RWPE2 (cell line): ENCODE results near the gene VPS35L.

Source experiments
- ATAC-seq: fragments of 200-7000 bp; cut with Tn5 transposase; 3 replicates; pipeline ENCODE4 v1.9.1; 2021; ENCODE audit warnings: low read depth
- DNase-seq: peaks from one replicate; pipeline ENCODE4 v3.0.0-alpha.2; 2020; ENCODE audit warnings: low spot score
- H3K27ac ChIP-seq: fragments of 450-650 bp; 2 replicates; pipeline ENCODE4 v1.5.1; 2017; ENCODE audit warnings: mild to moderate bottlenecking; ENCODE audit not compliant: poor library complexity, severe bottlenecking
- H3K27me3 ChIP-seq: fragments of 250-450 bp; sonication (Bioruptor Pico); 2 replicates; pipeline ENCODE4 v1.5.1; 2021; ENCODE audit warnings: mild to moderate bottlenecking, moderate library complexity; ENCODE audit not compliant: insufficient read depth, poor library complexity, severe bottlenecking
- H3K36me3 ChIP-seq: fragments of 250-450 bp; sonication (Bioruptor Pico); 2 replicates; pipeline ENCODE4 v1.5.1; 2020; ENCODE audit warnings: low read depth, mild to moderate bottlenecking, moderate library complexity
- H3K4me1 ChIP-seq: fragments of 250-450 bp; sonication (Bioruptor Pico); 2 replicates; pipeline ENCODE4 v1.5.1; 2021; ENCODE audit warnings: mild to moderate bottlenecking, moderate library complexity; ENCODE audit not compliant: insufficient read depth, poor library complexity, severe bottlenecking
- H3K4me3 ChIP-seq: fragments of 250-450 bp; sonication (Bioruptor Pico); 2 replicates; pipeline ENCODE4 v1.5.1; 2021; ENCODE audit warnings: mild to moderate bottlenecking, moderate library complexity; ENCODE audit not compliant: severe bottlenecking
- H3K9me3 ChIP-seq: fragments of 250-450 bp; sonication (Bioruptor Pico); 2 replicates; pipeline ENCODE4 v1.5.1; 2021; ENCODE audit warnings: mild to moderate bottlenecking, moderate library complexity; ENCODE audit not compliant: severe bottlenecking
- TF ChIP-seq, protein P1 (sequence below): fragments of 450-650 bp; IDR thresholded peaks from one replicate; pipeline ENCODE4 v1.5.1; 2017; ENCODE audit warnings: mild to moderate bottlenecking, moderate library complexity; ENCODE audit not compliant: poor library complexity, severe bottlenecking

The VPS35L gene

DNA sequence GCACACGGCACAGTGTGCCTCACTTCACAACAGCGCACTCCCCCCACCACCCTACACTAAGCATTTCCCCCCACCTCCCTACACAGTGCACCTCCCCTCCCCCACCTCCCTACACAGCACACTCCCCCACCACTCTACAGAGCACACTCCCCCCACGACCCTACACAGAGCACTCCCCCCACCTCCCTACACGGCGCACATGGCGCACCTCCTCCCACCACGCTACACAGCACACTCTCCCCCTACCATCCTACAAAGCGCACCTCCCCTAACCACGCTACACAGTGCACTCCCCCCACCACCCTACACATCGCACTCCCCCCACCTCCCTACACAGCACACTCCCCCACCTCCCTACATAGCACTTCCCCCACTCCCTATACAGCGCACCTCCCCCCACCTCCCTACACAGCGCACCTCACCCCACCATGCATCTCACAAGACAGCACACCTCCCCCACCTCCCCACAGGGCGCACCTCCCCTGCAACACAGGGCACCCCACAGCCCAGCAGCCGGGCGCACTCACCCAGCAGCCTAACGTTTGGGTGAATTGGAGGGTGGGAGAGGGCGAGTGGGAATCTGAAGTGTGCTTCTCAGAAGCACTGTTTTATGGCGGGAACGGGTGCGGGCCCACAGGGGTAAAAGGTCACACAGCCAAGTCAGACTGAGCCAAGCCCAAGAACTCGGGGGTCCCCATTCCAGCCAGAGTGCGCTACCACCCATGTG is 152.2 kb downstream of the VPS35L start:
- DNase-seq: no peak
- Histone ChIP-seq H3K9me3 (no peaks in the 10 kb centered on the region), H3K27ac (no peak overlapping the region), H3K4me3 (no peak overlapping the region), H3K36me3 (peaks cover 63% of the 10 kb centered on the region), H3K27me3 (no peaks in the 10 kb centered on the region), H3K4me1 (no peaks in the 10 kb centered on the region)
- ATAC-seq: no peak
- TF ChIP-seq, protein P1, sequence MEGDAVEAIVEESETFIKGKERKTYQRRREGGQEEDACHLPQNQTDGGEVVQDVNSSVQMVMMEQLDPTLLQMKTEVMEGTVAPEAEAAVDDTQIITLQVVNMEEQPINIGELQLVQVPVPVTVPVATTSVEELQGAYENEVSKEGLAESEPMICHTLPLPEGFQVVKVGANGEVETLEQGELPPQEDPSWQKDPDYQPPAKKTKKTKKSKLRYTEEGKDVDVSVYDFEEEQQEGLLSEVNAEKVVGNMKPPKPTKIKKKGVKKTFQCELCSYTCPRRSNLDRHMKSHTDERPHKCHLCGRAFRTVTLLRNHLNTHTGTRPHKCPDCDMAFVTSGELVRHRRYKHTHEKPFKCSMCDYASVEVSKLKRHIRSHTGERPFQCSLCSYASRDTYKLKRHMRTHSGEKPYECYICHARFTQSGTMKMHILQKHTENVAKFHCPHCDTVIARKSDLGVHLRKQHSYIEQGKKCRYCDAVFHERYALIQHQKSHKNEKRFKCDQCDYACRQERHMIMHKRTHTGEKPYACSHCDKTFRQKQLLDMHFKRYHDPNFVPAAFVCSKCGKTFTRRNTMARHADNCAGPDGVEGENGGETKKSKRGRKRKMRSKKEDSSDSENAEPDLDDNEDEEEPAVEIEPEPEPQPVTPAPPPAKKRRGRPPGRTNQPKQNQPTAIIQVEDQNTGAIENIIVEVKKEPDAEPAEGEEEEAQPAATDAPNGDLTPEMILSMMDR: no peak

GRCh38 chr16:19708296-19709205 is 153.0 kb downstream of the VPS35L start:
- Histone ChIP-seq H3K9me3 (no peaks in the 10 kb centered on the region), H3K27ac (no peak overlapping the region), H3K27me3 (no peaks in the 10 kb centered on the region), H3K4me3 (no peak overlapping the region), H3K36me3 (peaks cover 67% of the 10 kb centered on the region), H3K4me1 (no peaks in the 10 kb centered on the region)
- no peak for DNase-seq
- TF ChIP-seq, protein P1: no peak
- ATAC-seq: no peak

- DNase-seq (no peak), ATAC-seq (no peak)
- Histone ChIP-seq H3K4me3 (no peak overlapping the region), H3K27ac (no peak overlapping the region), H3K27me3 (no peaks in the 10 kb centered on the region), H3K36me3 (peaks cover 65% of the 10 kb centered on the region), H3K4me1 (no peaks in the 10 kb centered on the region), H3K9me3 (no peaks in the 10 kb centered on the region)
- TF ChIP-seq, protein P1: no peak
Observed at GRCh38 chr16:19709381-19710136, 154.1 kb downstream of the VPS35L start.

DNA sequence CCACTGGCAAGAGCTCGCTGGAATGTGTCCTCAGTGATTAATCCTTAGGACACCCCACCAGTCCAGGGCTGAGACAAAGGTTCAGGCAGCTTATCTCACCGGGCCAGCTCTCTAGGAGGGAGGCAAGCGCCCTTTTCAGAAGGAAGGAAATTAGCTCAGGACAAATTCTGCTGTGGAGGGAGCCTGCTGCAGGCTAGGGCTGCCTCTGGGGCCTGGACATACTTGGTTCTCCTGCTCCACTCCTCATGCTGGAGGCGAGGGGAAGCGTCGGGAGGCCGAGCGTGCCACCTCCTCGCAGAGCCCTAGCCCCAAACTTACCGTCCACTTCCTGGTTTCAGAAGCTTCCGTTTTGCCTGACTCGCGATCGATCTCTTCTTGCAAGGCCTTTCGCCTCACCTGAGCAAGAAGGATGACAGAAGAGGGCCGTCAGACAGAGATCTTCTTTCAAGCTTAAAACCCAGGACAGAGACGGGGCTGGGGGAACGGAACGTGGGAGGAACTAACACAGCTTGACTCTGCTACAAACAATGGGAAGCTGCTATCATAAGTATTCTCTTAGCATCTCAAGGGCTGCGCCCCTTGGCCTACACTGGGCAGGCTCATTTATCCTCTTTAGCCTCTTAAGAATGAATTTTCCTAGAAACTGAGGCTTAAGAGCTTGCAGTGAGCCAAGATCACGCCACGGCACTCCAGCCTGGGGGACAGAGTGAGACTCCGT is 154.8 kb downstream of the VPS35L start:
- Histone ChIP-seq H3K36me3 (peaks cover 62% of the 10 kb centered on the region), H3K4me1 (no peaks in the 10 kb centered on the region), H3K27ac (no peak overlapping the region), H3K9me3 (no peaks in the 10 kb centered on the region), H3K27me3 (no peaks in the 10 kb centered on the region), H3K4me3 (no peak overlapping the region)
- ATAC-seq (no peak), DNase-seq (no peak)
- TF ChIP-seq, protein P1: no peak
